HG03354 (cell line): Measurements from ENCODE around the gene SLC25A34.

Experiments used
- ATAC-seq: cut with Tn5 transposase; IDR thresholded peaks from one replicate; pipeline ENCODE4 v1.9.1; 2021; ENCODE audit warnings: mild to moderate bottlenecking; ENCODE audit not compliant: unreplicated experiment, poor library complexity, severe bottlenecking

Gene SLC25A34

GRCh38 chr1:15748690-15749398, 12.8 kb downstream of the SLC25A34 start:
- ATAC-seq, result no peak

DNA sequence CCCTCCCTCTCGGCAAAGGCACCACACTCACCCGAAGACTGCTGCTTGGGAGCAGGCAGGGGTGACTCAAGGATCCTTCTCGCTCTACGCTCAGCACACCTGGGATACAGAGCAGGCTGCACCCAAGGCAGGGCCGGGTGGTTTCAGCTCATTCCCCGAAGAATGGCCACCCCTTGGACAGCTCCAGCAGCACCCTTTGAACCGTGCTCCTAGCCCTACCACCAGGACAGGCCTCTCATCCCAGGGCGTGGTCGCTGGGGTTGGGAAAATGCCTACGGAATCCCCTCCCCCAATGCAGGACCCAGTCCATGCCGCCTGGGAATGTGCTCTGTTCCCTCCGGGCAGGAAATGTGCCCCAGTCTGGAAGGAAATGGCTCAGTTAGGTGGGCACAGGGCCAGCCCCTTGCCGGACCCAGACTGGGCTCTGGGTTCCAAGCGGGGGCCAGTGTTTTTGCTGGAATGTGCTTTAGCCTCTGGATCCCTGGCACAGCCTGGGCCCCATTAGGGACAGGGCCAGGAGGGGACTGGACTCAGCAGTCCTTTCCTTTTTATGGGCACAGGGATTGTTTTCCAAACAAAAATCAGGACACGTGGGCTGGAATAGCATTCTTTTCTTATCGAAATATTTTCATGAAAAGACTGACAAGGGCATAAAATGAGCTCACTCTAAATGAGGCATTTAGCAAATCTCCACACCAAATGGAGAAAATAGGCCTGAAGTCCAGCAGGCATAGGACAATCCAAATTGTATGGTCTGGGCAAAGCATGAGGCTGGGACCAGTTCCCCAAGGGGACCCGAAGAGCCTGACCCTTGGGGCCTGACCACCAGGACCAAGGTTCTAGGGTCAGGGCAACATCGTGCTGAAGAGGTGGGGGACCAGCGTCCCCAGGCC, 13.6 kb downstream of the SLC25A34 start:
- ATAC-seq, result no peak

DNA sequence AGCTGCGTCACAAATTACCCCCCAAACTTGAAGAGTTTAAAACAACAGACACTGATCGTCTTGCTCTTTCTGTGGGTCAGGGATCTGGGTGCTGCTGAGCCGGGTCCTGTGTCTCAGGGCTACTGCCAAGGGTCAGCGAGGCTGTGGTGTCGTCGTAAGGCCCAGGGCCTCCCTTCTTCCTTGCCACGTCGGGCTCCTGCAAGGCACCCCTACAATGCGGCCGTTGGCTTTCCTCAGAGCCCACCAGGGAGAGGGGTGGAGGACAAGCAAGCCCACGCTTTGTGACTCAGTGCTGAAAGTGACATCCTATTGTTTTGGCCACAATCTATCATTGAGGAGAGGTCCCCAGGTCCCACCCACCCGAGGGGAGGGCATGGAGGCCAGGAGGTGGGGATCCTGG, 14.9 kb downstream of the SLC25A34 start:
- ATAC-seq, result no peak

DNA sequence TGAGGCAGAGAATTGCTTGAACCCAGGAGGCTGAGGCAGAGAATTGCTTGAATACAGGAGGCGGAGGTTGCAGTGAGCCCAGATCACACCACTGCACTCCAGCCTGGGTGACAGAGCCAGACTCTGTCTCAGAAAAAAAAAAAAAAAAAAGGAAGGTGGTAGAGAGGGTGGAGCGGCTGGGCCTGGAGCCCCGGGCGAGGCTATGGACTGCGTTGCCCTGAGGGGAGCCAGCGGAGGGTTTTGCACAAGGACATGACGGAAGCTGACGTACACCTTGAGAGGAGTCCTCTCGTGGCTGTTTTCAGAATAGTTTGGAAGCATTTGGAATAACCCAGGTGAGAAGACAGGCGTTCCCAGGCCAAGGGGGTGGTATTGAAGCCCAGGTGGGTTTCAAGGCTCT, 15.7 kb downstream of the SLC25A34 start:
- no peak for ATAC-seq

DNA sequence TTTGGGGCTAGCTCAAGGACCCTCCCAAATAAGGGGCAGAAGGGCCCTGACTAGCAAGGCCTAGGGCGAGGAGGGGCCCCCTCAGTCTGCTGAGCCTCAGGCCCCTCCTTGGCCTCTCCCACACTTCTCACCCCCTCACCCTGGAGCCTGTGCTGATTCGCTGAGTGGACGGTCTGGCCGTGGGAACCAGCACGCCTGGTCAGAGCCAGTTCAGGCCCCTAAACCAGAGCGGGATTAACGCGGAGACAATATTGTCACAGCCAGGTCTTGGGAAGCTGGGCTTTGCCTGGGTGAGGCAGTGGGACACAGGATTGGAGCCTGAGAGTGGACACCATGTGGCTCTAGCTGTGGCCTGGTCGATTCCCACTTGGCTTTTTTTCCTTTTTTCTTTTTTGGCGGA, 17.7 kb downstream of the SLC25A34 start:
- ATAC-seq, result no peak

- no peak for ATAC-seq
These were observed 19.1 kb downstream of the SLC25A34 start for GRCh38 chr1:15755021-15755645.

DNA sequence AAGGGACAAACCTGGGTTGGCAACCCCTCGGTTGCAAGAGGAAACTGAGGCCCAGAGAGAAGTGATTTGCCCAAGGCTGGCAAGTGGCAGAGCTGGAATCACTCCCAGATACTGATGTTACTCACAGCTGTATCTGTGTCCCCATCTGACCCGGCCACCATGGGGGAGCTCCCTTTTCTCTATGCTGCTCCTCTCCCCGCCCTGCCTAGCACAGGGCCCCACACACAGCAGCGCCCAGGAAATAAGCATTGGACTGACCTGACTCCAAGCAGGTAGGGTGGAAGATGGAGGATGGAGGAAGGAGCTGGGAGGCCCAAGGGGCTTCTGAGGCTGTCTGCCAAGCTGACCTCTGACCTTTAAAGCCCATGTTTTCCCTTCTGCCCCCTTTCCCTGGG, 19.6 kb downstream of the SLC25A34 start:
- no peak for ATAC-seq

DNA sequence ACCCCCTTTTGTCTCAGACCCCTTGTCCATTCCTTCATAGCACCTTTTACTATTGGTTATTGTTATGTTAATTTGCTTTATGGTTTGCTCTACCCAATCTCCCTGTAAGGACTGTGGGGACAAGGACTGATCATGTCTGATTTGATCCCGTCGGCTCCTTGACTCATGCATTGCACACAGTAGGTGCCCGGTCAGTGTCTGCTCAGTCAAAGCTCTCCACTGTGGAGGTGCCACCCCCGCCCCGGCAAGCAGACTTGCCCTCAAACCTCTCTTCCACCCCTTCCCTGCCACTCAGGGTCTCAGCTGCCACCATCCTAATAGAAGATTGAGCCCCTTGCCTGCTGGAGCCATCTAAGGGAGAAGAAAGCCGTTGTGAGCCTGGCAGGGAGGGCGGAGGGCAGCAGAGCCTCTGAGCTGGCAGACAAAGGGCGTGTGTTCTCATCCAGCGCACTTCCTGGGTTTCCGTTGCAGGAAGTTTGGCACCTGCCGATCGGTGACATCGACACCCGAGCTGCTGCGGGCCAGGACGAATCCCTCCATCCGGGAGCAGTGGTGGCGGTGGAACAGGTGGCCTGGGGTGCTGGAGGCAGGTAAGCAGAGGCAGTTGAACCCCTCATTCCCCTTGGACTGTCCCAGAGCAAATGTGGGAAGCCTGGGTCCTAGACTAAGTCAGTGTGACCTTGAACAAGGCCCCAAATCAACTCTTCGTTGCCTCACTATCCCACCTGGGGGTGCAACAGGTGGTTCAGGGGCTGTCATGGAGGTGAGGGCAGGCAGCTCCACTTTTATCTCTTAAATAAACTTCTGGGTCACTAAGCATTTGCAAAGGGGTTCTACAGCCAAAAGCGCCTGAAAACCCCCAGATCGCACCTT, 20.3 kb downstream of the SLC25A34 start:
- ATAC-seq, result no peak

GRCh38 chr1:15757016-15757543, 21.0 kb downstream of the SLC25A34 start:
- ATAC-seq, result no peak

GRCh38 chr1:15757575-15758342, 21.7 kb downstream of the SLC25A34 start:
- no peak for ATAC-seq

- ATAC-seq, result no peak
These were observed 22.4 kb downstream of the SLC25A34 start, which contains the start of gene FBLIM1 for GRCh38 chr1:15758343-15758931. Gene FBLIM1 (plus strand): TSS chr1:15758795. CDS start chr1:15764984, 6,189 bp downstream.

GRCh38 chr1:15758953-15759661, 23.0 kb downstream of the SLC25A34 start:
- ATAC-seq, result no peak

GRCh38 chr1:15760520-15761211, 24.6 kb downstream of the SLC25A34 start:
- no peak for ATAC-seq

DNA sequence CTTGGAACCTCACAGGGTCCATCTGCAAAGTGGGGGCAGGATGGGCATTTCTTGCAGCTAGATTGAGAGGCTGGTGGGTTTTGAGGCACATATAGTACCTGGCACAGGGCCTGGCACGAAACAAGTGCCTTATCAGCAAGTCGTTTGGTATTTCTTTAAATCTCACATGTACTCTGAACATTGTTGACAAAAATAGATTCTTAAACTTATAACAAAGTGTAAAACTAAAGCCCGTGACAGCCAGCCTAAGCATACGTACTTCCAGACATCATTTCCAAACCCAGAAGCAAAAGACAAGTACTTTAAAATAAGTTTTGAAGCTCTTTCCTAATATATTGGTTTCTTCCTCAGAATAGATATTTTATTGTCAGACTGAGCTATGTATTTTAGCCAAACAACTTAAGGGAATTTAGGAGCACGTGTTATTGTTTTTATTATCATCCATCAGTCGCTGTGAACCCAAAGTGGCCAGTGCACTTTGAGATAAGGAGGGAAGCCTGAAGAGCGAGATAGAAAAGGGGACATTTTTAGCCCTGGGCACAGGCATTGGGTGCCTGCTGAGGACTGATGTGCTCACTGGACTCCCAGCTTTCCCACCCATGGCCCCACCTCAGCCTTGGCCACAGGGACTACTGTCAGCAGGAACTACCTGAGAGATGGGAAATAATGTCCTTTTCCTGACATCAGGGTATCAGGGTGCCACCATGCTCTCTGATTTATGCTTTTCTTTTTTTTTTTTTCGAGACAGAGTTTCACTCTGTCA, 25.5 kb downstream of the SLC25A34 start:
- ATAC-seq, result no peak

- no peak for ATAC-seq
These were observed 26.5 kb downstream of the SLC25A34 start for GRCh38 chr1:15762546-15762945.

DNA sequence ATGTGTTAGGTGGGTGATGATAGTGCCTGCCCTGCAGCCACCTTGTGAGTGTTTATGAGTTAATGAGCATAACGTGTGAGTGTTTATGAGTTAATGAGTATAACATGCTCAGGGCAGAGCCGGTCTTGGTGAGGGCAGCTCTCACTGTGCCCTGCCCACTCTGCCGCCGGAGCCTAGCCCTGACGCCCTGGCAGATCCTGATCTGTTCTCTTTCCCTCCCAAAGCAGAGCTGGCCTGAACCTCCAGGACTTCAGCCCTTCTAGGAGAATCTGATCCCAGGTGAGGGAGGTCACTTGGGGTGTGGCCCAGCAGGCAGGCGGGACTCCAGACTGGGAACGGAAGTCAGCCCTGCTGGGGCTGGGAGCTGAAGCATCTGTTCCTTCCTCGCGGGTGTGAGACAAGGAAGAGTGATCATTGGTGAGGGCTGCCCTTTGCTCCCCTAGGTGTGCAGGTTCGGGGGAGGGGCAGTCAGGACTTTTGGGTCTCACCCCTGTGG, 28.3 kb downstream of the SLC25A34 start:
- ATAC-seq, result no peak
